Effector memory CD4-positive, alpha-beta T cell (primary cell): ENCODE data around the gene ZNF711.
"Not testable (repeated sequence)": the region's sequence is repeated elsewhere in the genome, so short reads cannot be mapped to it uniquely, and the experiment has no call there.

Source experiments
- DNase-seq, 3 donors: peaks; one replicate each; pipeline ENCODE4 v3.0.0-alpha.2; 2020
- H3K27ac ChIP-seq: 2 replicates; pipeline ENCODE4 v1.7.0; 2013; ENCODE audit warnings: mild to moderate bottlenecking, low read length, moderate library complexity; ENCODE audit not compliant: insufficient read depth, poor library complexity, severe bottlenecking
- H3K27me3 ChIP-seq: replicated peaks from 2 replicates; pipeline ENCODE4 v1.7.0; 2013; ENCODE audit warnings: mild to moderate bottlenecking, low read length; ENCODE audit not compliant: insufficient read depth, control insufficient read depth, poor library complexity, severe bottlenecking
- H3K36me3 ChIP-seq: 2 replicates; pipeline ENCODE4 v1.7.0; 2013; ENCODE audit warnings: mild to moderate bottlenecking, low read length, moderate library complexity; ENCODE audit not compliant: control insufficient read depth, insufficient read depth
- H3K4me1 ChIP-seq: 2 replicates; pipeline ENCODE4 v1.7.0; 2013; ENCODE audit warnings: low read length, mild to moderate bottlenecking; ENCODE audit not compliant: control insufficient read depth, insufficient read depth, poor library complexity, severe bottlenecking
- H3K4me3 ChIP-seq: 2 replicates; pipeline ENCODE4 v1.7.0; 2013; ENCODE audit warnings: low read length, low read depth, mild to moderate bottlenecking; ENCODE audit not compliant: insufficient read depth, poor library complexity, severe bottlenecking
- H3K9me3 ChIP-seq: 2 replicates; pipeline ENCODE4 v1.7.0; 2013; ENCODE audit warnings: mild to moderate bottlenecking, low read length, moderate library complexity; ENCODE audit not compliant: control insufficient read depth

ZNF711 gene

GRCh38 chrX:85285286-85285685 is 41.5 kb downstream of the ZNF711 start:
- not testable (repeated sequence) for DNase-seq, H3K4me1 ChIP-seq, H3K36me3 ChIP-seq, H3K4me3 ChIP-seq, H3K9me3 ChIP-seq, H3K27ac ChIP-seq, H3K27me3 ChIP-seq

GRCh38 chrX:85288992-85289723 is 45.4 kb downstream of the ZNF711 start:
- no peak overlapping the region for H3K27ac ChIP-seq
- H3K27me3 ChIP-seq: no peaks in the 10 kb centered on the region
- no peak for DNase-seq
- no peak overlapping the region for H3K4me3 ChIP-seq
- H3K9me3 ChIP-seq: no peaks in the 10 kb centered on the region
- H3K36me3 ChIP-seq: no peaks in the 10 kb centered on the region
- no peaks in the 10 kb centered on the region for H3K4me1 ChIP-seq

- no peak for DNase-seq
- Histone ChIP-seq H3K4me3 (no peak overlapping the region), H3K9me3 (no peaks in the 10 kb centered on the region), H3K27me3 (no peaks in the 10 kb centered on the region), H3K27ac (no peak overlapping the region), H3K36me3 (no peaks in the 10 kb centered on the region), H3K4me1 (no peaks in the 10 kb centered on the region)
These were observed 59.8 kb downstream of the ZNF711 start for GRCh38 chrX:85303544-85303943.

GRCh38 chrX:85309717-85310116 is 65.9 kb downstream of the ZNF711 start:
- Histone ChIP-seq H3K4me3 (no peak overlapping the region), H3K27ac (no peak overlapping the region), H3K4me1 (no peaks in the 10 kb centered on the region), H3K9me3 (no peaks in the 10 kb centered on the region), H3K36me3 (no peaks in the 10 kb centered on the region), H3K27me3 (no peaks in the 10 kb centered on the region)
- no peak for DNase-seq

GRCh38 chrX:85311348-85311747 is 67.6 kb downstream of the ZNF711 start:
- not testable (repeated sequence) for H3K9me3 ChIP-seq, H3K4me1 ChIP-seq, H3K27me3 ChIP-seq, H3K27ac ChIP-seq, H3K4me3 ChIP-seq, DNase-seq, H3K36me3 ChIP-seq
